RWPE2 (cell line): Measurements from ENCODE around the gene RXRA.

ENCODE experiments used
- ATAC-seq: fragments of 200-7000 bp; cut with Tn5 transposase; 3 replicates; pipeline ENCODE4 v1.9.1; 2021; ENCODE audit warnings: low read depth
- DNase-seq: peaks from one replicate; pipeline ENCODE4 v3.0.0-alpha.2; 2020; ENCODE audit warnings: low spot score
- H3K27ac ChIP-seq: fragments of 450-650 bp; 2 replicates; pipeline ENCODE4 v1.5.1; 2017; ENCODE audit warnings: mild to moderate bottlenecking; ENCODE audit not compliant: poor library complexity, severe bottlenecking
- H3K27me3 ChIP-seq: fragments of 250-450 bp; sonication (Bioruptor Pico); 2 replicates; pipeline ENCODE4 v1.5.1; 2021; ENCODE audit warnings: mild to moderate bottlenecking, moderate library complexity; ENCODE audit not compliant: insufficient read depth, poor library complexity, severe bottlenecking
- H3K36me3 ChIP-seq: fragments of 250-450 bp; sonication (Bioruptor Pico); 2 replicates; pipeline ENCODE4 v1.5.1; 2020; ENCODE audit warnings: low read depth, mild to moderate bottlenecking, moderate library complexity
- H3K4me1 ChIP-seq: fragments of 250-450 bp; sonication (Bioruptor Pico); 2 replicates; pipeline ENCODE4 v1.5.1; 2021; ENCODE audit warnings: mild to moderate bottlenecking, moderate library complexity; ENCODE audit not compliant: insufficient read depth, poor library complexity, severe bottlenecking
- H3K4me3 ChIP-seq: fragments of 250-450 bp; sonication (Bioruptor Pico); 2 replicates; pipeline ENCODE4 v1.5.1; 2021; ENCODE audit warnings: mild to moderate bottlenecking, moderate library complexity; ENCODE audit not compliant: severe bottlenecking
- H3K9me3 ChIP-seq: fragments of 250-450 bp; sonication (Bioruptor Pico); 2 replicates; pipeline ENCODE4 v1.5.1; 2021; ENCODE audit warnings: mild to moderate bottlenecking, moderate library complexity; ENCODE audit not compliant: severe bottlenecking
- TF ChIP-seq, protein P1 (sequence below): fragments of 450-650 bp; IDR thresholded peaks from one replicate; pipeline ENCODE4 v1.5.1; 2017; ENCODE audit warnings: mild to moderate bottlenecking, moderate library complexity; ENCODE audit not compliant: poor library complexity, severe bottlenecking

The RXRA gene

GRCh38 chr9:134325096-134325812, 1.0 kb upstream of the RXRA start:
- no peaks in the 10 kb centered on the region for H3K9me3 ChIP-seq
- peaks cover 36% of the 10 kb centered on the region for H3K4me1 ChIP-seq
- TF ChIP-seq, protein P1, sequence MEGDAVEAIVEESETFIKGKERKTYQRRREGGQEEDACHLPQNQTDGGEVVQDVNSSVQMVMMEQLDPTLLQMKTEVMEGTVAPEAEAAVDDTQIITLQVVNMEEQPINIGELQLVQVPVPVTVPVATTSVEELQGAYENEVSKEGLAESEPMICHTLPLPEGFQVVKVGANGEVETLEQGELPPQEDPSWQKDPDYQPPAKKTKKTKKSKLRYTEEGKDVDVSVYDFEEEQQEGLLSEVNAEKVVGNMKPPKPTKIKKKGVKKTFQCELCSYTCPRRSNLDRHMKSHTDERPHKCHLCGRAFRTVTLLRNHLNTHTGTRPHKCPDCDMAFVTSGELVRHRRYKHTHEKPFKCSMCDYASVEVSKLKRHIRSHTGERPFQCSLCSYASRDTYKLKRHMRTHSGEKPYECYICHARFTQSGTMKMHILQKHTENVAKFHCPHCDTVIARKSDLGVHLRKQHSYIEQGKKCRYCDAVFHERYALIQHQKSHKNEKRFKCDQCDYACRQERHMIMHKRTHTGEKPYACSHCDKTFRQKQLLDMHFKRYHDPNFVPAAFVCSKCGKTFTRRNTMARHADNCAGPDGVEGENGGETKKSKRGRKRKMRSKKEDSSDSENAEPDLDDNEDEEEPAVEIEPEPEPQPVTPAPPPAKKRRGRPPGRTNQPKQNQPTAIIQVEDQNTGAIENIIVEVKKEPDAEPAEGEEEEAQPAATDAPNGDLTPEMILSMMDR: no peak
- H3K27me3 ChIP-seq: no peaks in the 10 kb centered on the region
- peaks cover 6% of the 10 kb centered on the region; the same call in 1 of the 2 replicates for H3K36me3 ChIP-seq
- ATAC-seq (peak; percentile 9; the same call in 2 of the 3 replicates), DNase-seq (no peak)
- H3K4me3 ChIP-seq: peak overlapping the region; percentile 53
- H3K27ac ChIP-seq: peak overlapping the region; percentile 91

- Histone ChIP-seq H3K9me3 (no peaks in the 10 kb centered on the region), H3K4me3 (peak overlapping the region; percentile 95), H3K36me3 (peaks cover 6% of the 10 kb centered on the region; the same call in 1 of the 2 replicates), H3K27ac (peak overlapping the region; percentile 75), H3K27me3 (no peaks in the 10 kb centered on the region), H3K4me1 (peaks cover 45% of the 10 kb centered on the region)
- TF ChIP-seq, protein P1: no peak
- DNase-seq: no peak
- ATAC-seq: no peak
Measured at GRCh38 chr9:134326724-134327601, 708 bp downstream of the RXRA start.

DNA sequence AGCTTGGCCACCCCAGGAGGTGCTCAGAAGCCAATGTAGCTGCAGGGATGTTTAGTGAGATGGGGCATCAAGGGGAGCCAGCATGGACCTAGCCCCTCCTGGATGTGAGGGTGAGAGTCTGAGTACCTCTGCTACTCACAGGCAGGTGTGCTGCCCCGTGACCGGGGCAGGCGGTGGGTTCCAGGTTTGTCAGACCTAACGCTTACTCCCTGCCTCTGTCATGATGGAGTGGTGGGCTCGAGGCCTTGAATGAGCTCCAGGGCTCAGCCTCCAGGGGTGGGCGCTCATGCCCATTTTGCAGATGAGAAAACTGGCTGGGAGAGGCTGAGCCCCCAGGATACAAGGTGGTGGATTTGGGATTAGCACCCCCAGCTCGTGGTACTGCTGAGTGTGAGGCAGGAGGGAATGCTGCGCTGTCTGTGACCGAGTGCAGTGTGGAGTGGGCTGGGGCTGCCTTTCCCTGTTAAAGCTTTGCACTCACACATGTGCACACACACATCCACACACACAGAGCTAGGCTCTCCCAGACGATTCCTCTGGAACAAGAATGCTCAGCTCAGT, 1.5 kb downstream of the RXRA start:
- Histone ChIP-seq H3K9me3 (no peaks in the 10 kb centered on the region), H3K27me3 (no peaks in the 10 kb centered on the region), H3K27ac (peak overlapping the region; percentile 75), H3K36me3 (peaks cover 6% of the 10 kb centered on the region; the same call in 1 of the 2 replicates), H3K4me1 (peaks cover 45% of the 10 kb centered on the region), H3K4me3 (peak overlapping the region; percentile 95)
- ATAC-seq: no peak
- no peak for DNase-seq
- TF ChIP-seq, protein P1: no peak

GRCh38 chr9:134328341-134328840, 2.1 kb downstream of the RXRA start:
- Histone ChIP-seq H3K27ac (peak overlapping the region; percentile 75), H3K27me3 (no peaks in the 10 kb centered on the region), H3K36me3 (peaks cover 6% of the 10 kb centered on the region; the same call in 1 of the 2 replicates), H3K4me3 (peak overlapping the region; percentile 95), H3K4me1 (peaks cover 45% of the 10 kb centered on the region), H3K9me3 (no peaks in the 10 kb centered on the region)
- TF ChIP-seq, protein P1: no peak
- ATAC-seq (peak; percentile 21; the same call in 2 of the 3 replicates), DNase-seq (no peak)
